Liver (tissue), 3 donors: ENCODE data around the gene MAGEA4.

Source experiments
- CTCF ChIP-seq: fragments of 150-350 bp; IDR thresholded peaks from 2 replicates; pipeline ENCODE4 v1.5.1; 2017; ENCODE audit warnings: improper control_type of control experiment, low read depth, low read length; ENCODE audit not compliant: missing input control
- SP1 ChIP-seq: IDR thresholded peaks from 2 replicates; pipeline ENCODE4 v1.6.1; 2018; ENCODE audit warnings: antibody characterized with exemption, mild to moderate bottlenecking
- donor health status: healthy.
- donor health status: healthy.

GRCh38 chrX:151870602-151871001 is 42.1 kb upstream of the MAGEA4 start:
- no peak for TF ChIP-seq CTCF
- TF ChIP-seq SP1, result no peak
